ENCODE measurements around the gene FOSL1. TPM values are rescaled to one million over a fixed set of nuclear protein-coding genes. Genes with fewer than 3 reads are reported as not detected.

FOSL1 gene
- total and polyA plus RNA-seq, 2 of the 13 experiments (the other 11 are each of a cell fraction or from before 2014, with no cell fraction given) = 4.0 to 4.1 TPM

GRCh38 chr11:65856689-65857499 is 43.3 kb downstream of the FOSL1 start (continued):
- TF ChIP-seq ATF2 (CRISPR knock-in tag; IDR thresholded peaks at IDR 0.05) (no peak), UBTF (CRISPR knock-in tag; IDR thresholded peaks at IDR 0.05) (peak; percentile 75), KAT8 (CRISPR knock-in tag; IDR thresholded peaks at IDR 0.05) (peak; percentile 66), TBX2 (CRISPR knock-in tag; IDR thresholded peaks at IDR 0.05; ENCODE audit: borderline replicate concordance) (no peak), KDM2A (CRISPR knock-in tag; IDR thresholded peaks at IDR 0.05; ENCODE audit: borderline replicate concordance, low read depth) (0 out of 2 replicates have a peak, but pooled peaks have one; percentile 72), HNF4G (IDR thresholded peaks at IDR 0.05; ENCODE audit: borderline replicate concordance, low read depth, low read length) (no peak), HNF4G (CRISPR knock-in tag; IDR thresholded peaks at IDR 0.05; ENCODE audit: borderline replicate concordance, low read depth) (peak; percentile 17; the same call in 1 of the 2 replicates), SP1 (IDR thresholded peaks at IDR 0.05) (no peak), SP1 (CRISPR knock-in tag; IDR thresholded peaks at IDR 0.05) (peak; percentile 25), ZNF766 (CRISPR knock-in tag; IDR thresholded peaks at IDR 0.05; ENCODE audit: borderline replicate concordance) (no peak), ZC3H13 (CRISPR knock-in tag; IDR thresholded peaks at IDR 0.05) (no peak), ELF3 (CRISPR knock-in tag; IDR thresholded peaks at IDR 0.05) (peak; percentile 36; the same call in 1 of the 2 replicates), PATZ1 (CRISPR knock-in tag; IDR thresholded peaks at IDR 0.05) (peak; percentile 73), POLR2A (IDR thresholded peaks at IDR 0.05; ENCODE audit: insufficient read depth in 1 of 2, low read depth in 2 of 2, low read length in 2 of 2) (peak in 1 of 2 experiments; percentile 44; a peak in 1 of 4 replicates), HBP1 (CRISPR knock-in tag; IDR thresholded peaks at IDR 0.05; ENCODE audit: low read depth) (no peak), ZNF260 (CRISPR knock-in tag; IDR thresholded peaks at IDR 0.05; ENCODE audit: borderline replicate concordance, low read depth) (no peak)
- TF ChIP-seq, protein P1, sequence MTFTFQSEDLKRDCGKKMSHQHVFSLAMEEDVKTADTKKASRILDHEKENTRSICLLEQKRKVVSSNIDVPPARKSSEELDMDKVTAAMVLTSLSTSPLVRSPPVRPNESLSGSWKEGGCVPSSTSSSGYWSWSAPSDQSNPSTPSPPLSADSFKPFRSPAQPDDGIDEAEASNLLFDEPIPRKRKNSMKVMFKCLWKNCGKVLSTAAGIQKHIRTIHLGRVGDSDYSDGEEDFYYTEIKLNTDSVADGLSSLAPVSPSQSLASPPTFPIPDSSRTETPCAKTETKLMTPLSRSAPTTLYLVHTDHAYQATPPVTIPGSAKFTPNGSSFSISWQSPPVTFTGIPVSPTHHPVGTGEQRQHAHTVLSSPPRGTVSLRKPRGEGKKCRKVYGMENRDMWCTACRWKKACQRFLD (CRISPR knock-in tag; IDR thresholded peaks at IDR 0.05; ENCODE audit: borderline replicate concordance) = no peak
